Measurements from ENCODE around the gene SPATA24. TPM values are rescaled to one million over a fixed set of nuclear protein-coding genes. Genes with fewer than 3 reads are reported as not detected.

The SPATA24 gene
- total and polyA plus RNA-seq, 2 of the 13 experiments (the other 11 are each of a cell fraction or from before 2014, with no cell fraction given), result 6.0 to 11.1 TPM

GRCh38 chr5:139363937-139364336 lies 40.0 kb downstream of the SPATA24 start:
- Histone ChIP-seq H2AFZ (ENCODE audit: low read length) (no peak overlapping the region), H3K27ac (ENCODE audit: extremely low read length, insufficient read depth, low read length) (no peak overlapping the region), H3K4me2 (ENCODE audit: low read depth, low read length) (no peak overlapping the region), H3K4me3 (replicated peaks in 1 of 3; ENCODE audit: insufficient read depth in 1 of 3, low read depth in 2 of 3, low read length in 3 of 3) (no peak overlapping the region), H3K4me1 (ENCODE audit: insufficient read depth, low read length) (no peaks in the 10 kb centered on the region), H4K20me1 (ENCODE audit: insufficient read depth, low read length) (peaks cover 34% of the 10 kb centered on the region; the same call in 1 of the 2 replicates), H3K9ac (ENCODE audit: insufficient read depth, low read depth, low read length) (no peak overlapping the region), H3K79me2 (ENCODE audit: insufficient read depth, low read length) (peaks cover 29% of the 10 kb centered on the region), H3K27me3 (ENCODE audit: control insufficient read depth in 1 of 2, insufficient read depth in 2 of 2, low read length in 2 of 2) (no peaks in the 10 kb centered on the region), H3K36me3 (replicated peaks in 1 of 2; ENCODE audit: control insufficient read depth in 1 of 2, insufficient read depth in 2 of 2, low read length in 2 of 2) (peaks cover 14 to 48% of the 10 kb centered on the region in 2 experiments), H3K9me3 (ENCODE audit: low read length) (no peaks in the 10 kb centered on the region)
- POLR2A ChIA-PET, result no interaction called here
- FAIRE-seq (no peak), DNase-seq (ENCODE audit: low spot score) (no peak), ATAC-seq (no peak)
- CTCF ChIA-PET (ENCODE audit: low intra/inter-chr PET ratio, low total read pairs), result no interaction called here
- intact Hi-C loops (cut with micrococcal nuclease; ENCODE audit: unreplicated experiment) (no loop called here), in situ Hi-C loops (cut with HindIII; ENCODE audit: extremely low pct_ligation_motif_present, low pct_unique_long_range_greater_than_20kb) (no loop called here)
- TF ChIP-seq SMARCE1 (IDR thresholded peaks at IDR 0.05; ENCODE audit: borderline replicate concordance) (no peak), ZNF136 (CRISPR knock-in tag; IDR thresholded peaks at IDR 0.05; ENCODE audit: low read depth) (no peak), EED (CRISPR knock-in tag; IDR thresholded peaks at IDR 0.05) (no peak), ZFX (CRISPR knock-in tag; IDR thresholded peaks at IDR 0.05; ENCODE audit: low read depth) (no peak), SALL2 (CRISPR knock-in tag; IDR thresholded peaks at IDR 0.05) (no peak), ZNF609 (CRISPR knock-in tag; IDR thresholded peaks at IDR 0.05; ENCODE audit: borderline replicate concordance) (no peak), ZNF234 (CRISPR knock-in tag; conservative IDR thresholded peaks at IDR 0.05) (no peak)
- WGBS (ENCODE audit: low lambda C conversion rate), result 100% methylated on average over 2 of the region's 2 CpGs
- BruUV-seq (replicated peaks), result no TSS peak

All from HepG2 (cell line).